ENCODE measurements around the gene MIA2.
"Not testable (repeated sequence)": the region's sequence is repeated elsewhere in the genome, so short reads cannot be mapped to it uniquely, and the experiment has no call there.

The MIA2 gene

DNA sequence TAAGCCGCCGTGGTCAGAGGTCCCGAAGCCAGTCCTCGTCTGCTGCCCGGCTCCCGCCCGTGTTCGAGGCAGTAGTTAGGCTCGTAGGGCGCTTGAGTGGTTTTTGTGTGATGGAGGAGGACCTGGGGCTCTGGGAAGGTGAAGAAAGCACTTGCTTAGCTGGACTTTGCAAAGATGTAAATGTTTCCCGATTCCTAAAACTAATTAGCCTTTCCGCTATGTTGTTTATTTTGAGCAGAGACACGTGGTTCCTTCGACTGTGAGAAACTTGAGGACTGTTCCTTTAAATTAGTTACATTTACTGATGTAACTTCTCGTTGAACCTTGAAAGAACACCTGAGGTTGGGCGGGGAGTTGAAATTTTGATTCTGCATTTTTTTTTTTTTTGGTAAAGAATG is 33.9 kb downstream of the MIA2 start:
- no peak for DNase-seq
- ATAC-seq = no peak

DNA sequence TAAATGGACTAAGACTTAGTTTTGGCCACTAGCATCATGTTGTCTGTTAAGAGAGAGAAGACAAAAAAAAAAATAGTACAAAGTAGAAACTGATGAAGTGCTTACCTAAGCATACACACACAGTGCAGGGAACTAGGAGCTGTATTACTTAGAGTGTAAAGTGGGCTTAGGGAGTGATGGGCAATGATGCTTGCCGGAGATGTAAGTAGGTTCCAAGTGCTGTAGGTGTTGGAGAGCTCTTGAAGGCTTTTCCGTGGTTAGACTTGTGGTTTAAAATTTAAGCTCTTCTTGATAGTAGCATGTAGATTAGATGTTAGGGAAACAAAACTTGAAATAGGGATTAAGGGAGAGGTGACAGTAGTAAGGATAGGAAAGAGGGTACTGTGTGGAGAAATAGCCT is 34.7 kb downstream of the MIA2 start:
- no peak for DNase-seq
- ATAC-seq = no peak

DNA sequence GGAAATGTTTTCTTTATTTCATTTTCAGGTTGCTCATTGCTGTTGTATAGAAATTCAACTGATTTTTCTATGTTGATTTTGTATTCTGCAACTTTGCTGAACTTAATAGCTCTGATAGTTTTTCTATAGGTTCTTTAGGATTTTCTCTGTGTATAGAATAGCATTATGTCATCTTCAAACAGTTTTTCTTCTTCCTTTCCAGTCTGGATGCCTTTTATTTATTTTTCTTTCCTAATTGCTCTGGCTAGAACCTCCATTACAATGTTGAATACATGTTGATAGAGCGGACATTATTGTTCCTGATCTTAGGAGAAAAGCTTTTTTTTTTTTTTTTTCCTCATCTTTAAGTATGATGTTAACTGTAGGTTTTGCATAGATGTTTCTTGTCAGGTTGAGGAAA is 39.2 kb downstream of the MIA2 start:
- ATAC-seq (no peak), DNase-seq (no peak)

DNA sequence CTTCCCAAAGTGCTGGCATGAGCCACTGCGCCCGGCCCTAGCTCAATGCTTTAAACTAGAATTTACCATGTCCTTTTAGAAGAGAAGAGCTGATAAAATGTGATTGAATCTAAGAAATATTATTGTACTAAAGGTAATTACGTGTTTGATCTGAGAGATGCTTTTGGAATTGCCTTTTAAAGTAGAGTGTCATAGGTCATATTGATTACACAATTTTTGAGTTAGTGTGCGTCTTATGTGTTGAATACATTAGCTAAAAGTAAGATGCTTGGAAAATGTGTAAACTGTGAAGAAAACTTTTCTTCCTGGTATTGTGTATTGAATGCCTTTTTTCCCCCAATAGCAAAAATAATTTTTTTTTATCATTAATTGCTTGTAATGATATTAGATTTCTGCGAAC is 41.7 kb downstream of the MIA2 start:
- DNase-seq = no peak
- no peak for ATAC-seq

DNA sequence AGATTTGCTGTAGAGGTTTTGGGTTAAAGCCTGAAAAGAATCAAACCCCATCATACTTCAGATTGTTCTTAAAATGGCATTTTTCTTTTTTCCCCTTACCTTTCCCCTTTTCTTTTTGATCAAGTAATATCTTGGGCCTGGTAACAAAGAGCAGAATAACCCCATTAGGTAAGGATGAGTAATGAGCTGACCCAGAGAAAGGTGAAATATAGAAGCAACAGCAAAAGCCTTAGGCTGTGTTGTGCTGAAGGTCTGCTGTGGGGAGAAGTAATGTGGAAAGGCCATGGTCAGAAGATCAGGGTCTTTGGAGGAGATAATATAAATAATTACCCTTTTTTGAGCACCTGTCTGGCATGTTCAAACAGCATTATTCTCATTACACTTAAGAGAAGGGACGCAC is 42.3 kb downstream of the MIA2 start:
- DNase-seq (no peak), ATAC-seq (no peak)

DNA sequence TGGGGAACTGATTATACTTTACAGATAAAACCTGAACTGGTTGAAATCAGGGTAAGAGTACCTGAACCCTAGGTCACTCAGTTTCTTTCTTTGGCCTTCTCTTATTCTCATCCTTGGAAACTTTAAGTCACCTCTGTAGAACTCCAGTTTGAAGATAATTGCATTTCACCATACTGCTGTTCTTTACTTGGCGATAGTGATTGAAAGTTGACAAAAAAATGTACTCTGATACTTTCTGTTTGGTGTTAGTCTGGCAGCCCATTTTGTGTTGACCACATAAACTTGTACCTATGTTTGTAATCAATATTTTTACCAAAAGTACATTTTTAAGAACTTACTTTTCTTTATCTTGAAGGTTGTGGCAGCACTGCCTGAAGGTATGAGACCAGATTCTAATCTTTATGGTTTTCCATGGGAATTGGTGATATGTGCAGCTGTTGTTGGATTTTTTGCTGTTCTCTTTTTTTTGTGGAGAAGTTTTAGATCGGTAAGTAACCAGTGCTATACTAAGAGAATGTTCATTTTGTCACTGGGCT is 42.9 kb downstream of the MIA2 start:
- DNase-seq = no peak
- ATAC-seq = no peak

DNA sequence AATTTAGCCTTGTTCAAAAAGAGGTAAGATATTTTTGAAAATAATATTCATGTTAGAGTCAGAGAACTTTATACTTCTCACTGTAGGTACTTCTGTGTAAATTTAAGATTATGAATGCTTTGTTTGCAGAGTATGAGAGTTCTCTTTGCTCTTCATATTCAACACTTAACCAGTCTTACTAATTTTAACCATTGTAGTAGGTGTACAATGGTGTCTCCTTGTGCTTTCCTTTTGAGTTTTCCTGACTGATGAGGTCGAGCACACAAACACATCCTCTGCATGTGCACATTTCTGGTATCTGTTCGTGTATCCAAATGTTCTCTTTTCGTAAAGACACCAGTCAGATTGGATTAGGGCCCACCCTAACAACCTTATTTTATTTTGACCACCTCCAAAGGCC is 45.8 kb downstream of the MIA2 start:
- ATAC-seq (no peak), DNase-seq (no peak)

DNA sequence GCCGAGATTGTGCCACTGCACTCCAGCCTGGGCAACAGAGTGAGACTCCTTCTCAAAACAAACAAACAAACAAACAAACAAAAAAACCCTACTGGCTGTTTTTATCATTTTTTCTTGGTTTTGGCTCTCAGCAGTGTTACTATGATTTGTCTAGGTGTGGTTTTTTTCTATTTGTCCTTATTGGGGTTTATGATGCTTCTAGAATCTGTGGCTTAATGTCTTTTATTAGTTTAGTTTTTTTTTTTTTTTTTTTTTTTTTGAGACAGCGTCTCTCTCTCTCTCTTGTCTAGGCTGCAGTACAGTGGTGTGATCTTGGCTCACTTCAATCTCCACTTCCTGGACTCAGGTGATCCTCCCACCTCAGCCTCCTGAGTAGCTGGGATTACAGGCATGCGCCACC is 47.0 kb downstream of the MIA2 start:
- ATAC-seq = not testable (repeated sequence)

DNA sequence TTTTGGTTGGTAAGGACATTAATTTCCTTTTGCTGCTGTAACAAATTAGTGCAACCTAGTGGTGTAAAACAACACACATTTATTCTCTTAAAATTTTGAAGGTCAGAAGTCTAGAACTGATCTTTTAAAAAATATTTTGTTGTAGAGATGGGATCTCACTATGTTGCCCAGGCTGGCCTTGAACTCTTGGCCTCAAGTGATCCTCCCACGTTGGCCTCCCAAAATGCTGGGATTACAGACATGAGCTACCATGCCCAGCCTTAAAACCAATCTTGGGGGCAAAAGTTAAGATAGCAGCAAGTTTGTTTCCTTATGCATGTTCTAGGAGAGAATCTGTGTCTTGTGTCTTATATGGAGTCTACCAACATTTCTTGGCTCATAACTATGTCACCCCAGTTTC is 55.8 kb downstream of the MIA2 start:
- DNase-seq = no peak
- ATAC-seq = no peak

More for the DNA sequence above, 47.0 kb downstream of the MIA2 start:
- DNase-seq = not testable (repeated sequence)

DNA sequence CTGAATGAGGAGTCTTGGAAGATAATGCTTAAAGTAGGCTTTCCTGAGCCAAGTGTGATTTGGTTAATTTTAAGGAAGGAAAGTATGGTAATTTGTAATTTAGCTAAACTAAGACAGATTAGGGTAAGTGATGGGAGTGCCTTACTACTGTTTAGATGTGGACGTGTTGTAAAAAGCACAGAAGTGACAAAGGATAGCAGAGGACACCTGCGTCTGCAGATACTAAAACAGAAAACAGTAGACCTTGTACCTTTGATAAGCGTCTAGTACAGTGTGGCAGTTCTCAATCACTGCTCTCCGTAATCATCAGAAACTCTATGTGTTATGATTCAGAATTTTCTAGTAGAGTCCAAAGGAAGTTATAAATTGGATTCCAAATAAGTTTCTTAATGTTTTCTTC is 58.0 kb downstream of the MIA2 start:
- no peak for DNase-seq
- ATAC-seq = no peak

DNA sequence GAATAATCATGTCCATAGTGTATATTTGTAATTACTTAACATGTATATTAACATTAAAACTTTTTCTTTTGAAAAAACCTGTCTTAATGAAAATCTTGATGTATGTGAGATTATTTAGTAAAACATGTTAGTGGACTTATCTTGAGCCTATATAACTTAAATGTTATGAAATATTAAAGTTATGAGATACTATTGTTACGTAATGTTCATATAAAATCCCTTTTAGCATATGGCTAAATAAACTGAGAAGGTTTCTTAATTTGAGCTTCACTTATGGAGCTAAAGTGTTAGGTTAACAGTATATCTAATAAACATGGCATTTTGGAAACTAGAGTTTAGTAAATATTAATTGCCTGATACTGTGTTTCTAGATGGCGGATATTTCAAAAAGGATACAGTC is 59.9 kb downstream of the MIA2 start:
- ATAC-seq (no peak), DNase-seq (no peak)

DNA sequence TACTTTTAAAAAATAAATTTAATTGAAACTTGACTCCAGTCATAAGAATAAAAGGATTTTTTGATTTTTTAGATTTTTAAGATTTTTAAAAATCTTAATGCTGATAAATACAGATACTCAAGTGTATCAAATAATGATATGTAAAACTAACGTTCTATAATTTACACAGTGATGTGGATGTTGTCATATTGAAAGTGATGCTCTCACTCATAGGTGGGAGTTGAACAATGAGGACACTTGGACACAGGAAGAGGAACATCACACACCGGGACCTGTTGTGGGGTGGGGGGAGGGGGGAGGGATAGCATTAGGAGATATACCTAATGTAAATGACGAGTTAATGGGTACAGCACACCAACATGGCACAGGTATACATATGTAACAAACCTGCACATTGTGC is 66.7 kb downstream of the MIA2 start:
- ATAC-seq = not testable (repeated sequence)

DNA sequence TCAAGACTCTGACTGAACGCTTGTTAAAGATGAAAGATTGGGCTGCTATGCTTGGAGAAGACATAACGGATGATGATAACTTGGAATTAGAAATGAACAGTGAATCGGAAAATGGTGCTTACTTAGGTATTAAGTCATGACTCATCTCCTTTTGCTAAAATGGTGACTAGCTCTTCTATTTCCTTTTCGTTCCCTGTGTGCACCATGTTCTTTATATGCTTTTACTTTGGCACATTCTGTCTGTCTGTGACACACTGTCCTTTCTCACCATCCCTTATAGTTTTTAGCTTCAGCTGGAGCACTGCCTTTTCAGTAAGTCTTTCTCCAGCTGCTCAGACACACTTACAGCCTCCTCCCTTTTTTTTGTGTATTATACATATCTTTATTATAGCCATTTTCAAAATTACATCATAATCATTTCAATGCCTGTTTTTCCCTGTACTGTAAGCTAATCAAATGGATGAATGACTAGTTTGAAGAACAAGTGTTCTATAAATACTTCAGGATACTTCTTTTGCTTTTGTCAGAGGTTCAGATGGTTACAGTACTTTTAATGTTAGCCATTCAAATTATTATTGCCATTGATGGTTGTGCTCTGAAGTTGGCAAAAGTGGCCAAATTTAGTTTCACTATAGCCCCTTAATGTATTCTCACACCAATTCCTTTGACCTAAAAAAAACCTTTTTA is 68.6 kb downstream of the MIA2 start:
- ATAC-seq (no peak), DNase-seq (no peak)

More for the DNA sequence above, 66.7 kb downstream of the MIA2 start:
- not testable (repeated sequence) for DNase-seq

DNA sequence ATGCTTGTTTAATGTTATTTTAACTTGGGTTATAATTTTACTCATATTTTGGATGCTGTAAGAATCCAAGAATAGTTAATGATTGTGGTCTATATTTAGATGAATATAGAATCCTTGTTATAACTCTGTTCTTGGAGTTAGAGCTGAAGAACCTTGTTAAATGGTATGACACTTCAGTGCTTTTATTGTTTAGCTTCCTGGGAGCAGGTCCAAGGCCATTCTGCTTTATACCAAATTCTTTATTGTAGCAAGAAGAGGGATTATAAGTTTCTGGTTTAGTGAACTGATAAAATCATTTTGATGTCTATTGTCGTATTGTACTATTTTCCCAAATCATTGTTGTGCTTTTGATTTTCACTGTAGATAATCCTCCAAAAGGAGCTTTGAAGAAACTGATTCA is 69.4 kb downstream of the MIA2 start:
- DNase-seq (no peak), ATAC-seq (no peak)

DNA sequence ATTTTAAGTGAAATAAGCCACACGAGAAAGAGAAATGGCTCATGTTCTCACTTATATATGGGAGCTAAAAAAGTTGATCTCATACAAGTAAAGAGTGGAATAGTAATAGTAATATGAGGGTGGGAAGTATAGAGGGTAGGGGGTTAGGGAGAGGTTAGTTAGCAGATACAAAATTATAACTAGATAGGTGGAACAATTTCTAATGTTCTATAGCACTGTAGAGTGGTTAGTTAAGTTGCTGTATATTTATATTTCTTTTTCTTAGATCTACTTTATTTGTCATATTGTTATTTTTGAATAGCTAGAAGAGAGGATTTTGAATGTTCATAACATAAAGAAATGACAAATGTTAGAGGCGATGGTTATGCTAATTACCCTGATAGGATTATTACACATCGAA is 74.1 kb downstream of the MIA2 start:
- ATAC-seq (no peak), DNase-seq (no peak)

DNA sequence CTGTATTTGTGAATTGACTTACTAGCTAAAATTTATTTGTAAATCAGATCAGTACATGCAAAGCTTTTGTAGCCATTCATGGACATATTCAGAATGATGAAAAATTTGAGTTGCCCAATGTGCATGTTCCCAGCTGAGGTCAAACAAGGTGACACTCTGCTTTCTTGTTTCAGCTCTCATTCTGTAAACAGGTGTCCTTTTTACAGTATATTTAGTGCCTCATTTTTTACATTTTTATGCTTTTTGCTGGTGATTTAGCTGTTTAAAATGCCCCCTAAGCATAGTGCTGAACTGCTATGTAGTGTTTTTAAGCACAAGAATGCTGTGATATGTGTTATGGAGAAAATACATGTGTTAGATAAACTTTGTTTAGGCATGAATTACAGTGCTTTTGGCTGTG is 76.3 kb downstream of the MIA2 start:
- DNase-seq = no peak
- no peak for ATAC-seq

DNA sequence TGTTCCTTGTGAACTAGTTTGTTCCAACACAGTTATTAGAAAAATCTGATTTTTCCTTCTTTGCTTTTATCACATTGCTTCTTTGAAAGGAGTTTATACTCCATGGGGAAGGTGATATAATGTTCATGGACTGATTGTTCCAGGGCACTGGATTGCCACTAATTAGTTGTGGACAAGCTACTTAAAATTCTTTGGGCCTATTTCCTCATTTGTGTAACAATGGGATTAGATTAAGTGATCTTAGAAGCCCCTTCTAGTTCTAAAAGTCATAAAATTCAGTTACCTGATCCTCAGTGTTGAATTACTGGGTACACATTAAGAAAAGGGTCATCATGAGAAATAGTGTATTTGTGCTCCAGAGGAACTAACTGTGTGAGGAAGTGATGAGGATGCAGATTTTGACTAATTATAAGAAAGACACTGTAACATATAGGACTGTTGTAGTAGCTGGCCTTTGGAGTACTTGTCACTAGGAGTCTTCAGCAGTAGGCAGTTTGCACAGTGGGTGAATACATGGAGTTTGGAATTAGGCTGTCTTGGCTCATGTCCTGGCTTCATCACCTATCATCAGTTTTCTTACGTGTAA is 82.2 kb downstream of the MIA2 start:
- ATAC-seq (no peak), DNase-seq (no peak)

DNA sequence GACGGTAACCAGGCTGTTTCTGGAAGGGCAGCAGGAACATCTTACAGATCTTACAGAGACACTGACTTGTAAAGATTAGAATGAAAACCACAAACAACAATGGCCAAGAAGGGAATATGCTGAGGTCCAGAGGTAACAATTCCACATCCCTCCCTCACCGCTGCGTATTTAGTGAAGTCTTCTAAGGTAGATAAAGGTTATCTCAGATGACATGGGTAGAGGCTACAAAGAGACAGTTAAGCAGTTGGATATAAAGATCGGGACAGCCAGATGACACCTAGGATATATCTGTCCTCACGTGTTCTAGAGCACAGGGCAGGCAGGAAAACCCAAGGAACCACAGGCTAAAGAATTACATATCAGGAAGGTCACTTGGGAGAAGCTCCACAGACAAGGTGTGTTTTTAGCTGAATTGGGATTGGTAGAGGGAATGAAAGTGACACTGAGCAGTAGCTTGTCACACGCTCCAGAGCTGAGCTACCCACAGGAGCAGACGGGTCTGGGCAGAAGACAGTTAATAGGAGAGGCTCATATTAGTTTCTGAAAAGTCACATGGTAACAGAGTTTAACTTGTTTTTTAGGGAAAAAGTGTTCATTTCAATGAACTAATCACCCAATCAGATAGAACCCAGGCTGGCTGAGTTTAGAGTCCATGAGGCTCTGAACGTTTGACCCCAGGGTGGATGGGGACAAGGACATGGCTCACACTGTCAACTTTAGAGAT is 83.3 kb downstream of the MIA2 start:
- no peak for DNase-seq
- no peak for ATAC-seq

DNA sequence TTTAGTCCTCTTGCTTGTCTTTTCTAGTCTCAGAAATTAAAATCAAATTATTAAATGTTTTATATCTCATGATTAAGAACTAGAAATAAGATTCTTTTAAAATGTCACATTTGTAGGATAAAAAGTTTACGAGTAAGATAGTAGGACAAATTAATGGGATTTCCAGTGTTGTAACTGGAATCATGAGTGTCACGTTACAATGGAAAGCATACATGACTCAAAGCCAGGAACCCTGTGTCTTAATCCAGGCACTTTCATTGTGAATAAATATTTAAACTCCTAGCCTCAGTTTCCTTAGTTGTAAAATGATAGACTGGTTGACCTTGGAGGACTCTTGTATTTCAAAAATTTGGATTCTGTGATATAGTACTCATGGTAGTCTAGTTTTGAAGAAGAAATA is 84.9 kb downstream of the MIA2 start:
- DNase-seq (no peak), ATAC-seq (no peak)

DNA sequence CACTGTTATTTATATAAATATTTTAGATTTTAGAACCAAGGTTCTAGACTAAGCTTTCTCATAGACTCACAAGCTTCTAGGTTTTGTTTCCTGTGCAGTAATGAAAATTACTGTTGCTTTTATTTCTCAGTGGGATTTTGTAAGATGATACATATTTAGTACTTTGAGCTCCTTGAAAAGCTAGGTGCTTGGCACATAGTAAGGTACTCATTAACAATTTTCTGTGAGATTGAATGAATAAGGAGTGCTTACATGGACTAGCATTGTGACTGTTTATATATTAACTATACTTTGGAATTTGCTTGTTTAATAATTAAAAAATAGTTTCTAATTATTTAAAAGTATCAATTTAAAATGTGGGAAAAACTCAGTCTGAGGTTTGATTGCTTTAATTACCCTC is 85.7 kb downstream of the MIA2 start:
- ATAC-seq = no peak
- DNase-seq = no peak

DNA sequence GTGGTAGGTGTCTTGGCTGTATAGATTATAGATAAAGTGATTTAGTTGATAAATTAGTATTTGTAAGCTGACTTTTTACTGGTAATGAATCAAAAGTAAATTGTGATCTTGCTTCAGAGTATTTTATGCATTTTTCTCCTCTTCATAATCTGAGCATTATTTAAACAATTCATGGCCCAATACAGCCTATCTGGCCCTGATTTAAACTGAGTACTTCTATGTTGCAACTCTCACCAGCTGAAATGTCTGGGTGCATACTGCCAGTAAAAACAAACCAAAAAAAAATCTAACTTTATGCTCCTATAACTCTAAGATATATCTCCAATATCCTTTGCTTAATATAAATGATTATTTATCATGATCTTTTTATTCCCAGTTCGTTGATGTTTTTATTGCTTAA is 86.6 kb downstream of the MIA2 start:
- no peak for ATAC-seq
- no peak for DNase-seq

DNA sequence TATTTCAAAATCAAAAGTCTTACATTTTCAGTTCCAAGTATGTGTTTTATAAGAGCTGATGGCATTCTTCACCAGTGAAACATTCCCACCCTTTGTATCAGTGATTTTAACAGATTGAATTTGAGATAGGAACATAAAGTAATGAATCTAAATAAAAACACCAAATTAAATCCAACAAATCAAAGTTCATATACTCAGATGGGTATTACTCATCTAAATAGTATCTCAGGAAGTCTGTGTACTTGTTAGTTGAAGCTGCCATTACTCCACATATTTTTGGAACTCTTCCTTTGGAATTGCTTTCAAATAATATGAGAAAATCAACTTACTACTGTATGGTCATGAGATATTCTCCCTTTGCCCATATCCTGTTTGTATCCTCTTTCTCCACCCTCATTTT is 89.1 kb downstream of the MIA2 start:
- ATAC-seq (no peak), DNase-seq (no peak)

DNA sequence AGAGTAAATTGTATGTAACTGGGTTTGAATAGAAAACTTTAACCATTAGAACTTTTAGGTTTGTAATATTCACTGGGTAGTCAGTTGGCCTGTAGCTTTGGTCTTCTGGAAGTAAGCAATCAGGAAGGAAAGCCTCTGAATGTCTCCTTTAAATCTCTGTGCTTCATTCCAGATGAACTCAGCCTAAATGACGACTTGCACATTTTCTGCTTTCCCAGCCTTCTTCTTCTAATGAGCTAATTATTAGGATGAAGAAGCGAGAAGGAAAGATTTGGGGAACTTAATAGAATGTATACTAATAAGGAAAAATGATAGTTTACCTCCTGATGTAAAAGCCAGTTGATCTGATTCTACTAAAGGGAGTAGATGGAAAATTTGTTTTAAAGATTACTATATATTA is 90.4 kb downstream of the MIA2 start:
- no peak for ATAC-seq
- DNase-seq = no peak

DNA sequence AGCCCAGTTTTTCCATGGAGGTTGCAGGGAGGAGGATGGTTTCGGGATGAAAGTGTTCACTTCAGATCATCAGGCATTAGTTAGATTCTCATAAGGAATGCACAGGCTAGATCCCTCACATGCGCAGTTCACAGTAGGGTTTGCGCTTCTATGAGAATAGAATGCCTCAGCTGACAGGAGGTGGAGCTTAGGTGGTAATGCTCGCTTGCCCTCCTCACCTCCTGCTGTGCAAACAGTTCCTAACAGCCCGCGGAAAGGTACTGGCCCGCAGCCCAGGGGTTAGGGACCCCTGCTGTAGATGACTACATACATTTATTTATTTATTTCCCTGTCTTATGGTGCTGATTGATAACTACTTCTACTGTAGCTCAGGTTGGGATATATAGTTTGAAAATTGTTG is 105.3 kb downstream of the MIA2 start:
- DNase-seq (no peak), ATAC-seq (no peak)
